HL-60 (cell line): ENCODE measurements around the gene IL3RA.

ENCODE experiments used
- POLR2AphosphoS5 ChIP-seq: IDR thresholded peaks from 2 replicates; pipeline ENCODE4 v1.6.1; 2012; ENCODE audit warnings: low read depth
- REST ChIP-seq: IDR thresholded peaks from 2 replicates; pipeline ENCODE4 v1.6.1; 2012; ENCODE audit warnings: low read depth; ENCODE audit not compliant: insufficient replicate concordance
- TF ChIP-seq, protein P1 (sequence below): IDR thresholded peaks from one replicate; pipeline ENCODE4 v1.5.1; 2011; ENCODE audit warnings: low read length, control low read depth, inconsistent platforms; ENCODE audit not compliant: insufficient read depth

GRCh38 chrX:1395646-1396216, 59.1 kb downstream of the IL3RA start:
- TF ChIP-seq, protein P1, sequence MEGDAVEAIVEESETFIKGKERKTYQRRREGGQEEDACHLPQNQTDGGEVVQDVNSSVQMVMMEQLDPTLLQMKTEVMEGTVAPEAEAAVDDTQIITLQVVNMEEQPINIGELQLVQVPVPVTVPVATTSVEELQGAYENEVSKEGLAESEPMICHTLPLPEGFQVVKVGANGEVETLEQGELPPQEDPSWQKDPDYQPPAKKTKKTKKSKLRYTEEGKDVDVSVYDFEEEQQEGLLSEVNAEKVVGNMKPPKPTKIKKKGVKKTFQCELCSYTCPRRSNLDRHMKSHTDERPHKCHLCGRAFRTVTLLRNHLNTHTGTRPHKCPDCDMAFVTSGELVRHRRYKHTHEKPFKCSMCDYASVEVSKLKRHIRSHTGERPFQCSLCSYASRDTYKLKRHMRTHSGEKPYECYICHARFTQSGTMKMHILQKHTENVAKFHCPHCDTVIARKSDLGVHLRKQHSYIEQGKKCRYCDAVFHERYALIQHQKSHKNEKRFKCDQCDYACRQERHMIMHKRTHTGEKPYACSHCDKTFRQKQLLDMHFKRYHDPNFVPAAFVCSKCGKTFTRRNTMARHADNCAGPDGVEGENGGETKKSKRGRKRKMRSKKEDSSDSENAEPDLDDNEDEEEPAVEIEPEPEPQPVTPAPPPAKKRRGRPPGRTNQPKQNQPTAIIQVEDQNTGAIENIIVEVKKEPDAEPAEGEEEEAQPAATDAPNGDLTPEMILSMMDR, result no peak
- TF ChIP-seq REST (no peak), POLR2AphosphoS5 (no peak)
